LHCN-M2 (cell line): ENCODE results near the gene HMX2. TPM values are rescaled to one million over a fixed set of nuclear protein-coding genes. Genes with fewer than 3 reads are reported as not detected.

Experiments
- DNase-seq: peaks from one replicate; pipeline ENCODE4 v3.0.0-alpha.2; 2012; ENCODE audit warnings: low read depth
- total RNA-seq: library from RNA; depleted of rRNA; stranded (reverse); fragments of >200 nt; gene quantifications from 2 replicates; pipeline ENCODE4 v1.2.3, GENCODE V29; 2014

The HMX2 gene
- total RNA-seq, 1 experiment from 2014 or later, result not detected

DNA sequence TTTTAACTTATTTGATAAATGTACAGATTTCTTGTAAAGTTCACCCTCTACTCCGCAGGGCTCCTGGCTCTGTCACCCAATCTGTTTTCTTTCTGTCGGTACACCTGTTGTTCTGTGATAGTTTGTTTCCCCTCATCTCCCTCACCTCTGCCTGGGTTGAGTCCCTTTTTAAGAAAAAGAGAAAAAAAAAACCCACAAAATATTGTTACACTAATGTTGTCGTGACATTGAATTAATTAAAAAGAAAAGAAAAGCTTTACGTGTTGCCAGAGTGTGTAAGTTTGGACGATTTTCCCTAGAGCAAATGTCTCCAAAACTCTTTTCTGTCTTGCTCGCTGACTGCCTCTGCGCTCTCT lies 8.8 kb upstream of the HMX2 start:
- DNase-seq, result no peak

- no peak for DNase-seq
These were observed 8.3 kb upstream of the HMX2 start for GRCh38 chr10:123139521-123140163.

GRCh38 chr10:123140164-123140982 lies 7.6 kb upstream of the HMX2 start:
- no peak for DNase-seq

DNA sequence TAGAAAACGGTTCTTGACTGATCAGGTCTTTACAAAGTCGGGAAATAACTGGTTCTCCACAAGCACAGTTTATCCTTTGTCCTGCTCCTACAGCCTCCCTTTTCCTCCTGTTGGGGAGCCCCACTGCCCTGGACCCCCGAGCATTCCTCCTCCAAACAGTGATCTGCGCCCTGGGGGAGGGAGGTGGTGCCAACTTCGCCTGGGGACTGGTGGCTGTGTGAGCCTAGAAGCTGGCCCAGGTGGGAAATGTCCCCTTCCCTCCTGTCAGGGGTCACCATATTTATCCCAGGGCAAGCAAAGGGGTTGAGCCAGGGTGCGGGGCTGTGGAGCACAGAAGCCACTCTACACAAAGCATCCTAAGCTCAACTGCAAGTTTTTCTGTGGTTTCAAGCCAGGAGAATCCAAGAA lies 6.9 kb upstream of the HMX2 start:
- DNase-seq, result no peak

- DNase-seq, result no peak
These were observed 5.9 kb upstream of the HMX2 start for GRCh38 chr10:123141791-123142700.

DNA sequence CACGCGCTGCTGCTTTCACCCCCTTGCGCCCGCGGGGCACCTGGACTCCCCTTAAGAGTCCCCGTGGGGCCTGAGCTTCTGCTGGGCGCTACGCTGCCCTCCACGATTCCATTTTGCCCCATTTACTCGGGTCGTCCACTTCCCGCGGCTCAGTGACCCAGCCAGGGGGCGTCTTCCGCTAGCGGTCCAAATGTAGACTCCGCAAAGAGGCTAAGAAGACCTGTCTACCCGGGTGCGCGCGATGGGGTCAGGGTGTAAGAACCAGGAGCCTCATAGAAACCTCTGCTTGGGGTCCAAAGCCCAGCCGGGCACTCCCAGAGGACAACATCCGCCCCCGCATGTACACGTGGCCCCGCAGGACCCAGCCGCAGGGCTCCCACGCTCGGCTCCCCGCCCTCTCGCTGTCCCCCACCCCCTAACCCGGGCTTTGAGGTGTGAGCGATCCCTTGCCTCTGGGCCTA lies 5.2 kb upstream of the HMX2 start:
- no peak for DNase-seq

GRCh38 chr10:123143162-123143824 lies 4.6 kb upstream of the HMX2 start:
- no peak for DNase-seq

DNA sequence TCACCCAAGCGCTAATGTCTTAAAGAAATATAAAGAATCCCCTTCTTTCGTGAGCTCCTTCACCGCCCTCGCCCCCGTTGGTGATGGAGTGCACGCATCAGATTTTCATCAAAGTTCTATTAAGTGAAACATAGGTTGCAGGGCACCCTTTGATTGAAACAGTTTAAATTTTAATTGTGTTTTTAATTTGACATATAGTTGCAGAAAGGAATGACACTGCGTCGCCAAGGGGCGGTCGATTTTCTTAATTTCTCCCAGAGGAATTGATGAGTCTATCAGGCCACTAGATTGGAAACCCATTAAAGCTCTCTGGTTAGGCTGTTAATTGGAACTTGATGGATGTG lies 4.1 kb upstream of the HMX2 start:
- no peak for DNase-seq

GRCh38 chr10:123144697-123145541 lies 3.0 kb upstream of the HMX2 start:
- DNase-seq, result no peak

DNA sequence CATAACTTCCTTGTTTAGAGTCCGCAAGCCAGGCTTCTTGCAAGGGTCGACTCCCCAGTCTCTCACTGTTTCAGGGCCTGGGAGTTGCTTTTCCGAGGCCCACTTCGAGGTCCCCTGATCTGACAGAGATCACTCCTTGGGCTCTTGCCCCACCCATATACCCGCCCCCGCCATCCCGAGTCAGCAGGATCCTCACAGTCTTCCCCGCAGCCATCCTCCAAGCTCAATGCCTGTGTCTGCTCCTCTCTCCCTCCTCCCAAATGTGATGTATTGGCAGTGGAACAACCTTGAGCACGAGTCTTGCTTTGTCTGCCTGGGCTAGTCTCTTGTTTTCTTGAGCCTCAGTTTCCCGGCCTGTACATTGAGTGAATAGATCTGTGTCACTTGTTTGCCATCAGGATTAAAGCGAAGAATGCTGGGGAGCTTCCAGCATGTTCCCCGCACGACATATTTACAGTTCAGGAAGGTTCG lies 2.4 kb upstream of the HMX2 start:
- no peak for DNase-seq

DNA sequence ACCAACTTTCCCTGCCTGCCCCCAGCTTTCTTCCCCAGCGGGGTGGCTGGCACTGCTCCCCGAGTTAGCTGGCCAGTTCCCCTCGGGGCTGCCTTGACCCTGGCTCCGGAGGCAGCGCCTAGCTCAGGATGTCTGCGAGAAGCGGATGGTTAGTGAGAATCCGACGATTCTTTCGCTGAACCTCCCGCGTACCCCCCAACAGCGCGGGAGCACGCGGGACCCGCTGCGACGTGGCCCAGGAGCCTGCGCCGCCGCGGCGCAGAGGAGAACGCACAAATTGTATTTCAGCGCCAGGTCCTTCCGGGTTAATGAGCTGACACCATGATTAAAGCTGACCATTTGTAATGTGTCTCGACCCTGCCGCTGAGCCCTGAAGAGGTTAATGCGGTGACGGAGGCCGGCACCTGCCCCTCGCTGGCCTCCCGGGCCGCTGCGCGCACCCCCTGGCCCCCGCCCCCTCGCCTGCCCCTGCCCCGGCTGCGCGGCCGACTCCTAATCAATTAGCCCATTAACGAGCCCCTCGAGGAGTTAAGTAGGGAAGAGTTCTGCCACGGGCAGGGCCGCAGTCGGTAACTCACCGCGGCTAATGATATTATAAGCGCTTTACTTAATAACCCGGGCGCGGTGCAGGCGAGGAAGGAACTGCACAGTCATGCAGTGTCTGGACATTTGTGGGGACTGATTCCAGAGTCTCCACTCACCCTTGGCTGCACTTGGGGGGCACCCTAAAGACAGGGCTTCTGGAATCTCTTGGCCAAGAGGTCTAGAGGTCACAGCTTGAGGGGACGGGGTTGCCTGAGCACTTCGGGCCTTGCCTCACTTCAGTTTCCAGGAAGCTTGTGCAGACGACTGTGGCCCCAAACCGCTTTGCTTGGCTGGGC lies 1.7 kb upstream of the HMX2 start:
- DNase-seq, result no peak

- DNase-seq, result no peak
These were observed 872 bp upstream of the HMX2 start for GRCh38 chr10:123146894-123147634.

DNA sequence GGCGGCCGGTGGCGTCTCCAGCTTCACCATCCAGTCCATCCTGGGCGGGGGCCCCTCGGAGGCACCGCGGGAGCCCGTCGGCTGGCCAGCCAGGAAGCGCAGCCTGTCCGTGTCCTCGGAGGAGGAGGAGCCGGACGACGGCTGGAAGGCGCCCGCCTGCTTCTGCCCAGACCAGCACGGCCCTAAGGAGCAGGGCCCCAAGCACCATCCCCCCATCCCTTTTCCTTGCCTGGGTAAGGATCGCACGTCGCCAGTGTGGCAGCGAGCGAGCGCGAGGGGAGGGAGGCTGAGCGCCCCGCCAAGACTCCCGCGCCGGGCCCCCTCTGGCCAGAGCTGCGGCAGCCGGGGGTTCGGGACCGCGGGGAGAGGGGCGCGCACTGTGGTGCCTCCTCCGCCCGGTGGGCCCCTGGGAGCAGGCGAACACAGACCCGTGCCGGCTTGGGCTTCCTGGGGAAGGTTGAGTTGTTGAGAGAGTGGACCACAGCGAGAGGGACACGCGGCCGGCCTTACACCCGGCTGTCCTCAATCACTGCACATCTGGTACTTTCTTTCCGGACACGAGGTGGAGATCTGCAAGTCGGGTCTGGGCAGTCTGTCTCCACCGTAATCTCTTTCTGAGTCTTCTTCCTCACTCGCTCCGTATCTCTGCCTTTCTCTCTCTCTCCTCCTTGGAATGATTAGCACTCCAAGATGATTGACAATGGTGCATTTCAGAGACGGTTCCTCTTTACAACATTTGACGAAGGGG lies 652 bp downstream of the HMX2 start:
- no peak for DNase-seq

DNA sequence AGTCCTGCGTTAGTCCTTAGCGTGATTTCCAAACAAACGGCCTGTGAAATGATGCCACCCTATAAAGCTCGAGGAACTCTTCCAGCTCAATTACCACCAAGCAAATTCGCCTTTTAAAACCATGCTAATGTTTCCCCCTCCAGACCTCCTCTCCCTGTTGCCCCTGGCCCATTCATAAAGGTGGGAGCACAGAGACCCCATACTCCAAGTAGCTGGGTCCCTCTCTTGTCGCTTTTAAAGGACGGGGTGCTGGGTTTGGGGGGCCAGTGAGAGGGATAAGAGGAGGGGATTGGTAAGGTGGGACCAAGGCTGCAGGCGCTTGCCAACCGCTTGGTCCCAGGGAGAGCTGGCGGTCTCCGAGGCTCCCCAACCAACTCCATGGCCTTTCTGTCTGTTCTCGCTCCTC lies 1.2 kb downstream of the HMX2 start:
- no peak for DNase-seq

DNA sequence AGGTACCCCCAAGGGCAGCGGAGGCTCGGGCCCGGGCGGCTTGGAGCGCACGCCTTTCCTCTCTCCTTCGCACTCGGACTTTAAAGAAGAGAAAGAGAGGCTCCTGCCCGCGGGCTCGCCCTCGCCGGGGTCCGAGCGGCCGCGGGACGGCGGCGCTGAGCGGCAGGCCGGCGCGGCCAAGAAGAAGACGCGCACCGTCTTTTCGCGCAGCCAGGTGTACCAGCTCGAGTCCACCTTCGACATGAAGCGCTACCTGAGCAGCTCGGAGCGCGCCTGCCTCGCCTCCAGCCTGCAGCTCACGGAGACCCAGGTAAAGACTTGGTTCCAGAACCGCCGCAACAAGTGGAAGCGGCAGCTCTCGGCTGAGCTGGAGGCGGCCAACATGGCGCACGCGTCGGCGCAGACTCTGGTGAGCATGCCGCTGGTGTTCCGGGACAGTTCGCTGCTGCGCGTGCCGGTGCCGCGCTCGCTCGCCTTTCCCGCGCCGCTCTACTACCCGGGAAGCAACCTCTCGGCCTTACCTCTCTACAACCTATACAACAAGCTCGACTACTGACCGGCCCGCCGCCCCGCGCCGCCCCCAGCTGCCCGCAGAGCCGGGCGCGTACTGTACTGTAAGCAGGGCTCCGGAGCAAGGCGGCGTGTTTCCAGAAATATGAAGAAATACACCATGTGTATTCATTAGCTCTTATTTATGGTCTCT lies 1.8 kb downstream of the HMX2 start:
- no peak for DNase-seq

GRCh38 chr10:123150271-123150985 lies 2.5 kb downstream of the HMX2 start:
- DNase-seq, result no peak
